Measurements from ENCODE around the gene ALOX5. TPM values are rescaled to one million over a fixed set of nuclear protein-coding genes. Genes with fewer than 3 reads are reported as not detected.

ALOX5 gene
- total and polyA plus RNA-seq, 10 of the 15 experiments (the other 5 are each of a cell fraction or from before 2014, with no cell fraction given), result 0.43 to 102 (median 34.2) TPM

GRCh38 chr10:45424668-45425404, 50.8 kb downstream of the ALOX5 start (continued):
- no peak for TF ChIP-seq ZBTB4 (CRISPR knock-in tag; IDR thresholded peaks at IDR 0.05)
- no peak for TF ChIP-seq ZZZ3 (IDR thresholded peaks at IDR 0.05; ENCODE audit: control insufficient read depth, insufficient read length, low read depth)
- no peak for TF ChIP-seq CBFB (IDR thresholded peaks at IDR 0.05; ENCODE audit: low read depth)

GRCh38 chr10:45425621-45426563, 51.9 kb downstream of the ALOX5 start:
- H4K20me1 ChIP-seq (ENCODE audit: control insufficient read depth, insufficient read depth), result no peaks in the 10 kb centered on the region
- no peaks in the 10 kb centered on the region for H3K9me3 ChIP-seq (replicated peaks; ENCODE audit: control insufficient read depth, insufficient read depth, low read length)
- no TSS peak for BruUV-seq (replicated peaks)
- H3K4me2 ChIP-seq (ENCODE audit: control insufficient read depth, insufficient read depth), result no peak overlapping the region
- H3K9ac ChIP-seq (ENCODE audit: control insufficient read depth, insufficient read depth, low read length), result no peak overlapping the region
- ChIA-PET POLR2A (interaction anchor here (0.8 kb wide), 1 partner anchor 34 kb away, joined by 3 read pairs; no protein-coding TSS in a partner anchor), CTCF (interaction anchor here (0.7 to 1.2 kb wide), 2 partner anchors 28 to 36 kb away, joined by 3 read pairs; no protein-coding TSS in a partner anchor), RAD21 (ENCODE audit: unreplicated experiment) (no interaction called here), SMC1A (ENCODE audit: uncharacterized antibody, unreplicated experiment) (interaction anchor here (1.4 to 1.5 kb wide), 2 partner anchors 35 to 167 kb away, joined by 3 to 5 read pairs; no protein-coding TSS in a partner anchor)
- no peak for ATAC-seq
- H3K27me3 ChIP-seq (replicated peaks in 1 of 2; ENCODE audit: control insufficient read depth in 2 of 2, insufficient read depth in 2 of 2, low read length in 1 of 2), result no peaks in the 10 kb centered on the region
- H3K27ac ChIP-seq (ENCODE audit: control insufficient read depth, insufficient read depth), result no peak overlapping the region
- peaks cover 14% of the 10 kb centered on the region for H3K4me1 ChIP-seq (ENCODE audit: control insufficient read depth, insufficient read depth, low read length)
- no peaks in the 10 kb centered on the region for H3K79me2 ChIP-seq (ENCODE audit: control insufficient read depth, insufficient read depth, low read length)
- H3K36me3 ChIP-seq (ENCODE audit: control insufficient read depth in 2 of 2, insufficient read depth in 2 of 2, low read length in 1 of 2), result peaks cover 0 to 11% of the 10 kb centered on the region in 2 experiments; a peak in 2 of 4 replicates
- FAIRE-seq, result no peak
- DNase-seq (ENCODE audit: low read depth, low spot score), result no peak
- H3K4me3 ChIP-seq, result no peak overlapping the region
- no peak overlapping the region for H2AFZ ChIP-seq (ENCODE audit: control insufficient read depth, low read depth, low read length)
- 84% methylated on average over 10 of the region's 10 CpGs for WGBS (ENCODE audit: insufficient coverage, insufficient replicate concordance, low lambda C conversion rate, missing lambda C conversion rate)
- in situ Hi-C loops (cut with MboI), result no loop called here
- intact Hi-C loops (cut with micrococcal nuclease; ENCODE audit: unreplicated experiment), result no loop called here
- TF ChIP-seq ZSCAN29 (IDR thresholded peaks at IDR 0.05), result no peak
- TF ChIP-seq POLR2AphosphoS2 (IDR thresholded peaks at IDR 0.05; ENCODE audit: low read depth, low read length), result no peak
- TF ChIP-seq PAX8 (IDR thresholded peaks at IDR 0.05), result no peak
- no peak for TF ChIP-seq ZNF687 (IDR thresholded peaks at IDR 0.05)
- no peak for TF ChIP-seq FOXK2 (IDR thresholded peaks at IDR 0.05)
- TF ChIP-seq SMAD5 (IDR thresholded peaks at IDR 0.05; ENCODE audit: low read depth), result no peak
- TF ChIP-seq E4F1 (IDR thresholded peaks at IDR 0.05; ENCODE audit: borderline replicate concordance, partially characterized antibody), result no peak
